B cell (primary cell): ENCODE results near the gene CYP2F1. TPM values are rescaled to one million over a fixed set of nuclear protein-coding genes. Genes with fewer than 3 reads are reported as not detected.
A peak's percentile ranks its signal among the peaks of the same experiment; 100 is the strongest.

Experiments used
- ATAC-seq: fragments of 200-7000 bp; cut with Tn5 transposase; one replicate; pipeline ENCODE4 v1.10.0; 2021; ENCODE audit warnings: low read depth, mild to moderate bottlenecking, moderate number of reproducible peaks, moderate library complexity
- CTCF ChIA-PET: fragments of 350-600 bp; sonication (Branson Sonifier 250); formaldehyde crosslinking; loops from one replicate; lab custom pipeline; 2021; ENCODE audit warnings: antibody characterized with exemption, inconsistent platforms; lab: Charles Lee
- POLR2A ChIA-PET: fragments of 350-600 bp; sonication (Branson Sonifier 250); formaldehyde crosslinking; loops from one replicate; lab custom pipeline; 2021; ENCODE audit warnings: antibody characterized with exemption; lab: Charles Lee
- DNase-seq: peaks from one replicate; pipeline ENCODE4 v3.0.0; 2013
- H2AFZ ChIP-seq: 2 replicates; pipeline ENCODE4 v1.6.1; 2012; ENCODE audit warnings: mild to moderate bottlenecking, low read depth, low read length; ENCODE audit not compliant: insufficient read depth, poor library complexity, severe bottlenecking
- H3K27ac ChIP-seq, 2 donors: 1 replicate in 1 of 2; 2 replicates in 1 of 2; pipeline ENCODE4 v1.5.1; 2012 to 2013; ENCODE audit warnings: low read length in 2 of 2, mild to moderate bottlenecking in 2 of 2, moderate library complexity in 1 of 2
- H3K27me3 ChIP-seq, 4 experiments: fragments of 200-600 bp in 1 of 4; sonication (generic) in 1 of 4; replicated peaks in 1 of 4; 1 replicate in 2 of 4; 2 replicates in 2 of 4; pipeline versions ENCODE4 v1.6.1 to v1.7.0; 2013 to 2016; ENCODE audit warnings: low read length in 3 of 4, mild to moderate bottlenecking in 2 of 4, mixed read lengths in 1 of 4, moderate library complexity in 1 of 4; ENCODE audit not compliant: insufficient read depth in 4 of 4, control insufficient read depth in 3 of 4; ENCODE audit errors: control extremely low read depth in 1 of 4
- H3K36me3 ChIP-seq, 2 experiments: replicated peaks in 1 of 2; 1 replicate in 1 of 2; 2 replicates in 1 of 2; pipeline versions ENCODE4 v1.6.1 to v1.7.1; 2013; ENCODE audit warnings: low read length in 1 of 2; ENCODE audit not compliant: insufficient read depth in 2 of 2, control insufficient read depth in 1 of 2; ENCODE audit errors: control extremely low read depth in 1 of 2, extremely low read depth in 1 of 2
- H3K4me1 ChIP-seq, 2 donors: fragments of 200-600 bp in 1 of 2; sonication (generic) in 1 of 2; 1 replicate in 1 of 2; 2 replicates in 1 of 2; pipeline versions ENCODE4 v1.5.1 to v1.6.1; 2013 to 2017; ENCODE audit warnings: low read length in 2 of 2; ENCODE audit not compliant: control insufficient read depth in 2 of 2, insufficient read depth in 2 of 2
- H3K4me2 ChIP-seq: replicated peaks from 2 replicates; pipeline ENCODE3; 2012; ENCODE audit warnings: mild to moderate bottlenecking, low read depth, low read length; ENCODE audit not compliant: poor library complexity, severe bottlenecking
- H3K4me3 ChIP-seq, 5 experiments: fragments of 200-600 bp in 1 of 5; sonication (generic) in 1 of 5; 1 replicate in 3 of 5; 2 replicates in 2 of 5; pipeline versions ENCODE4 v1.5.1 to v1.7.0; 2011 to 2016; ENCODE audit warnings: low read length in 4 of 5, mild to moderate bottlenecking in 4 of 5, low read depth in 2 of 5, control low read depth in 1 of 5, moderate library complexity in 1 of 5; ENCODE audit not compliant: insufficient read depth in 1 of 5; ENCODE audit errors: control extremely low read depth in 1 of 5, extremely low read depth in 1 of 5
- H3K79me2 ChIP-seq: fragments of 200-600 bp; sonication (generic); one replicate; pipeline ENCODE4 v1.6.0; 2016; ENCODE audit warnings: low read length; ENCODE audit not compliant: control insufficient read depth, insufficient read depth
- H3K9ac ChIP-seq: fragments of 200-600 bp; sonication (generic); 2 replicates; pipeline ENCODE4 v1.6.1; 2017; ENCODE audit warnings: mild to moderate bottlenecking, low read length, moderate library complexity
- H3K9me3 ChIP-seq, 3 donors: one replicate each; pipeline versions ENCODE4 v1.6.1 to v1.7.1; 2013; ENCODE audit warnings: low read length in 2 of 3; ENCODE audit not compliant: control insufficient read depth in 2 of 3, insufficient read depth in 1 of 3; ENCODE audit errors: control extremely low read depth in 1 of 3
- H4K20me1 ChIP-seq: 2 replicates; pipeline ENCODE4 v1.6.0; 2012; ENCODE audit warnings: mild to moderate bottlenecking, low read length; ENCODE audit not compliant: insufficient read depth, control insufficient read depth, poor library complexity, severe bottlenecking
- H3K27ac Mint-ChIP-seq: one replicate; pipeline ENCODE4 v1.8.0; 2021; ENCODE audit warnings: mixed read lengths
- H3K27me3 Mint-ChIP-seq: one replicate; pipeline ENCODE4 v1.8.0; 2021; ENCODE audit warnings: mixed read lengths
- H3K4me1 Mint-ChIP-seq: one replicate; pipeline ENCODE4 v1.8.0; 2021; ENCODE audit warnings: mixed read lengths
- H3K4me3 Mint-ChIP-seq: one replicate; pipeline ENCODE4 v1.8.0; 2021; ENCODE audit warnings: mixed read lengths
- H3K9me3 Mint-ChIP-seq: one replicate; pipeline ENCODE4 v1.8.0; 2022; ENCODE audit warnings: mixed read lengths; ENCODE audit not compliant: insufficient read depth
- CTCF ChIP-seq: fragments of 200-600 bp; IDR thresholded peaks from one replicate; pipeline ENCODE4 v1.8.0; 2022; ENCODE audit warnings: antibody characterized with exemption, mild to moderate bottlenecking
- EZH2 ChIP-seq: IDR thresholded peaks from 2 replicates; pipeline ENCODE4 v1.6.1; 2012; ENCODE audit warnings: borderline replicate concordance, low read depth, mild to moderate bottlenecking, moderate library complexity, low read length; ENCODE audit not compliant: insufficient read depth, poor library complexity, severe bottlenecking
- WGBS: methylation state at CpG from one replicate; pipeline ENCODE4 v1.1.5; 2013; ENCODE audit warnings: missing lambda C conversion rate; ENCODE audit not compliant: insufficient coverage; 5-methylcytosine and 5-hydroxymethylcytosine counted together
- intact Hi-C: fragments of 100-400 bp; cut with micrococcal nuclease; formaldehyde crosslinking; loops from one replicate; pipeline ENCODE4 v1.10.0; 2022
- polyA plus RNA-seq: library from polyadenylated mRNA; depleted of rRNA; stranded (reverse); fragments of >200 nt; gene quantifications from 2 replicates; pipeline ENCODE4 v1.2.3, GENCODE V29; 2012
- total RNA-seq, 2 donors: library from RNA; stranded (reverse); fragments of 120-200 nt in 1 of 2; gene quantifications; 1 replicate in 1 of 2; 2 replicates in 1 of 2; pipeline versions ENCODE4 v1.2.3 to v1.2.4, GENCODE V29; 2013 to 2022

The CYP2F1 gene
- total and polyA plus RNA-seq, 2 donors (not counting 1 experiment from before 2014, with no cell fraction given) = 0.04 TPM; not detected in 1

- no peak overlapping the region for H3K4me2 ChIP-seq
- DNase-seq = no peak
- intact Hi-C loops = no loop called here
- Mint-ChIP-seq H3K4me1 (no peaks in the 10 kb centered on the region), H3K4me3 (no peak overlapping the region), H3K27ac (no peak overlapping the region), H3K9me3 (no peaks in the 10 kb centered on the region), H3K27me3 (peaks cover 40% of the 10 kb centered on the region)
- no peaks in the 10 kb centered on the region for H3K4me1 ChIP-seq
- H3K27me3 ChIP-seq = peaks cover 0 to 7% (median 0%) of the 10 kb centered on the region in 4 experiments
- H3K79me2 ChIP-seq = no peaks in the 10 kb centered on the region
- no peak for TF ChIP-seq CTCF
- TF ChIP-seq EZH2 = no peak
- ChIA-PET POLR2A (no interaction called here), CTCF (no interaction called here)
- no peaks in the 10 kb centered on the region for H3K9me3 ChIP-seq
- H4K20me1 ChIP-seq = no peaks in the 10 kb centered on the region
- no peaks in the 10 kb centered on the region for H3K36me3 ChIP-seq
- ATAC-seq = no peak
- no peak overlapping the region for H3K4me3 ChIP-seq
- peak overlapping the region; percentile 10 for H2AFZ ChIP-seq
- no peak overlapping the region for H3K27ac ChIP-seq
- WGBS = 100% methylated on average over 4 of the region's 7 CpGs
- no peak overlapping the region for H3K9ac ChIP-seq
These were observed 49.2 kb upstream of the CYP2F1 start for GRCh38 chr19:41064974-41065569.

GRCh38 chr19:41076286-41076685, 37.9 kb upstream of the CYP2F1 start:
- Mint-ChIP-seq H3K27me3 (peaks cover 40% of the 10 kb centered on the region), H3K4me1 (no peaks in the 10 kb centered on the region), H3K4me3 (no peak overlapping the region), H3K9me3 (peaks cover 5% of the 10 kb centered on the region), H3K27ac (no peak overlapping the region)
- Histone ChIP-seq H3K27ac (no peak overlapping the region), H3K4me2 (no peak overlapping the region), H3K9me3 (peaks cover 0 to 6% (median 2%) of the 10 kb centered on the region in 3 donors), H3K4me3 (no peak overlapping the region), H4K20me1 (no peaks in the 10 kb centered on the region), H3K36me3 (no peaks in the 10 kb centered on the region), H3K4me1 (no peaks in the 10 kb centered on the region), H3K9ac (no peak overlapping the region), H2AFZ (no peak overlapping the region), H3K79me2 (no peaks in the 10 kb centered on the region), H3K27me3 (peaks cover 0 to 5% (median 2%) of the 10 kb centered on the region in 4 experiments)
- CTCF ChIA-PET = interaction anchor here (0.6 kb wide), 1 partner anchor 97 kb away, joined by 3 read pairs; no protein-coding TSS in a partner anchor
- DNase-seq (no peak), ATAC-seq (no peak)
- TF ChIP-seq EZH2 = no peak
- no peak for TF ChIP-seq CTCF
- intact Hi-C loops = no loop called here
- no CpG with 5 or more reads among the region's 3 CpGs for WGBS
- POLR2A ChIA-PET = no interaction called here
